ENCODE data around the gene MLST8.

- TF ChIP-seq CTCF (IDR thresholded peaks at IDR 0.05) (no peak), POLR2A (IDR thresholded peaks at IDR 0.05) (no peak)
Measured at GRCh38 chr16:2165861-2166260, 39.4 kb upstream of the MLST8 start.

All from thyroid gland (tissue), 4 donors.